Mucosa of descending colon (tissue), 3 donors: ENCODE measurements around the gene CNTN4. TPM values are rescaled to one million over a fixed set of nuclear protein-coding genes. Genes with fewer than 3 reads are reported as not detected.

Experiments
- ATAC-seq: fragments of 200-7000 bp; cut with Tn5 transposase; one replicate; pipeline ENCODE4 v1.9.1; 2020; ENCODE audit warnings: mild to moderate bottlenecking, moderate library complexity
- DNase-seq, 3 donors: peaks; one replicate each; pipeline ENCODE4 v3.0.0-alpha.2; 2020
- H3K36me3 ChIP-seq: fragments of 200-600 bp; one replicate; pipeline ENCODE4 v1.8.0; 2021; ENCODE audit warnings: low read depth, mild to moderate bottlenecking
- H3K4me1 ChIP-seq: fragments of 200-600 bp; one replicate; pipeline ENCODE4 v1.8.0; 2021; ENCODE audit warnings: low read depth, mild to moderate bottlenecking
- H3K4me3 ChIP-seq: fragments of 200-600 bp; one replicate; pipeline ENCODE4 v1.8.0; 2021; ENCODE audit warnings: mild to moderate bottlenecking
- H3K9me3 ChIP-seq: fragments of 200-600 bp; one replicate; pipeline ENCODE4 v1.8.0; 2021; ENCODE audit warnings: mild to moderate bottlenecking
- CTCF ChIP-seq: fragments of 200-600 bp; IDR thresholded peaks from one replicate; pipeline ENCODE4 v1.8.0; 2022; ENCODE audit warnings: antibody characterized with exemption, mild to moderate bottlenecking
- intact Hi-C, 2 donors: fragments of 100-400 bp; cut with DNase I in 1 of 2; cut with micrococcal nuclease in 1 of 2; formaldehyde crosslinking; loops; one replicate each; pipeline versions ENCODE4 v1.11.0 to v1.11.1; 2022; cut with DNase I, micrococcal nuclease
- total RNA-seq, 3 donors: library from RNA; stranded (reverse); fragmentation: NEBNext Ultra II Directional in 2 of 3; extraction: Animal tissue kit (Norgen Biotek cat#: 25700) in 2 of 3; gene quantifications; one replicate each; pipeline versions ENCODE4 v1.2.1 to v1.2.4, GENCODE V29; 2021 to 2023
- donor health status: DM: no; HTN: no; CAD: no; lungs with moderate emphysema.
- donor health status: DM: no; HTN: no; CAD: no.
- donor health status: DM: no; HTN: yes; CAD: no.

CNTN4 gene
- total RNA-seq, 3 donors from 2014 or later = 7.8 to 41.1 (median 13.4) TPM

- H3K9me3 ChIP-seq = no peaks in the 10 kb centered on the region
- ATAC-seq = no peak
- no peak for TF ChIP-seq CTCF
- H3K4me1 ChIP-seq = no peaks in the 10 kb centered on the region
- intact Hi-C loops = no loop called here
- no peak overlapping the region for H3K4me3 ChIP-seq
- no peaks in the 10 kb centered on the region for H3K36me3 ChIP-seq
- DNase-seq = no peak
Observed at GRCh38 chr3:2938711-2939110, 840.0 kb downstream of the CNTN4 start.

- H3K4me3 ChIP-seq = no peak overlapping the region
- no peaks in the 10 kb centered on the region for H3K36me3 ChIP-seq
- no peaks in the 10 kb centered on the region for H3K9me3 ChIP-seq
- TF ChIP-seq CTCF = no peak
- DNase-seq = no peak
- ATAC-seq = no peak
- intact Hi-C loops = no loop called here
- no peaks in the 10 kb centered on the region for H3K4me1 ChIP-seq
Observed at GRCh38 chr3:2940062-2940461, 841.4 kb downstream of the CNTN4 start.

- no peaks in the 10 kb centered on the region for H3K4me1 ChIP-seq
- H3K4me3 ChIP-seq = no peak overlapping the region
- no peaks in the 10 kb centered on the region for H3K36me3 ChIP-seq
- no peaks in the 10 kb centered on the region for H3K9me3 ChIP-seq
- ATAC-seq = no peak
- intact Hi-C loops = no loop called here
- no peak for TF ChIP-seq CTCF
- DNase-seq = no peak
Observed at GRCh38 chr3:2944628-2945027, 846.0 kb downstream of the CNTN4 start.

- intact Hi-C loops = no loop called here
- ATAC-seq (no peak), DNase-seq (no peak)
- no peak overlapping the region for H3K4me3 ChIP-seq
- H3K9me3 ChIP-seq = no peaks in the 10 kb centered on the region
- no peaks in the 10 kb centered on the region for H3K4me1 ChIP-seq
- TF ChIP-seq CTCF = no peak
- H3K36me3 ChIP-seq = no peaks in the 10 kb centered on the region
Observed at GRCh38 chr3:2945121-2945520, 846.5 kb downstream of the CNTN4 start.

- Histone ChIP-seq H3K4me1 (no peaks in the 10 kb centered on the region), H3K36me3 (no peaks in the 10 kb centered on the region), H3K9me3 (no peaks in the 10 kb centered on the region), H3K4me3 (no peak overlapping the region)
- TF ChIP-seq CTCF = no peak
- ATAC-seq (no peak), DNase-seq (no peak)
- intact Hi-C loops = no loop called here
Observed at GRCh38 chr3:2947536-2947935, 848.9 kb downstream of the CNTN4 start.

- no peak for TF ChIP-seq CTCF
- ATAC-seq = no peak
Observed at GRCh38 chr3:2948882-2949281, 850.2 kb downstream of the CNTN4 start.

More at GRCh38 chr3:2948882-2949281, 850.2 kb downstream of the CNTN4 start:
- no peak for DNase-seq
- Histone ChIP-seq H3K36me3 (no peaks in the 10 kb centered on the region), H3K9me3 (no peaks in the 10 kb centered on the region), H3K4me3 (no peak overlapping the region), H3K4me1 (no peaks in the 10 kb centered on the region)
- intact Hi-C loops = no loop called here
